AG04450 (cell line): ENCODE data around the gene UVRAG. TPM values are rescaled to one million over a fixed set of nuclear protein-coding genes. Genes with fewer than 3 reads are reported as not detected.

Experiments used
- CTCF ChIA-PET: fragments of 300-600, 350-600 bp; formaldehyde crosslinking; extraction: SDS; loops from one replicate; lab custom pipeline; 2022; ENCODE audit warnings: antibody characterized with exemption, inconsistent platforms; lab: Charles Lee
- POLR2A ChIA-PET: fragments of 350-600 bp; formaldehyde crosslinking; extraction: SDS; loops from one replicate; lab custom pipeline; 2021; ENCODE audit warnings: antibody characterized with exemption, inconsistent platforms; lab: Yijun Ruan, JAX
- DNase-seq: peaks from one replicate; pipeline ENCODE4 v3.0.0-alpha.2; 2011; ENCODE audit warnings: low read depth, low spot score
- H3K27ac ChIP-seq: one replicate; pipeline ENCODE4 v1.5.1; 2012; ENCODE audit warnings: low read depth, low read length, control low read depth
- H3K27me3 ChIP-seq: one replicate; pipeline ENCODE4 v1.6.0; 2012; ENCODE audit warnings: low read length; ENCODE audit not compliant: control insufficient read depth, insufficient read depth
- H3K4me3 ChIP-seq: 2 replicates; pipeline ENCODE4 v1.5.1; 2011; ENCODE audit warnings: mild to moderate bottlenecking, low read depth, low read length, control low read depth
- H3K9me3 ChIP-seq: 2 replicates; pipeline ENCODE4 v1.5.1; 2012; ENCODE audit warnings: low read length; ENCODE audit not compliant: control insufficient read depth, insufficient read depth
- CTCF ChIP-seq: IDR thresholded peaks from 2 replicates; pipeline ENCODE4 v1.5.1; 2011; ENCODE audit warnings: low read depth, low read length, control low read depth, inconsistent platforms
- polyA plus RNA-seq: library from polyadenylated mRNA; depleted of rRNA; stranded (reverse); fragments of >200 nt; gene quantifications from 2 replicates; pipeline ENCODE4 v1.2.3, GENCODE V29; 2011

UVRAG gene
- polyA plus RNA-seq, 1 experiment: 11.6 TPM

GRCh38 chr11:76134239-76134638 is 319.2 kb downstream of the UVRAG start:
- no peak for DNase-seq
- TF ChIP-seq CTCF: no peak
- ChIA-PET POLR2A (no interaction called here), CTCF (interaction anchor here (0.7 kb wide), 1 partner anchor 18 kb away, joined by 3 read pairs; no protein-coding TSS in a partner anchor)
- Histone ChIP-seq H3K27me3 (no peaks in the 10 kb centered on the region), H3K4me3 (no peak overlapping the region), H3K27ac (no peak overlapping the region), H3K9me3 (no peaks in the 10 kb centered on the region)

- Histone ChIP-seq H3K9me3 (no peaks in the 10 kb centered on the region), H3K27me3 (no peaks in the 10 kb centered on the region), H3K27ac (no peak overlapping the region), H3K4me3 (no peak overlapping the region)
- ChIA-PET POLR2A (no interaction called here), CTCF (interaction anchor here (0.7 to 2.9 kb wide), 2 partner anchors 16 to 17 kb away, joined by 3 to 18 read pairs; no protein-coding TSS in a partner anchor)
- no peak for DNase-seq
- TF ChIP-seq CTCF: no peak
These were observed 320.5 kb downstream of the UVRAG start for GRCh38 chr11:76135491-76135890.

- CTCF ChIA-PET: interaction anchor here (1.4 to 2.7 kb wide), 2 partner anchors 13 to 242 kb away, joined by 3 to 17 read pairs; no protein-coding TSS in a partner anchor
These were observed 324.3 kb downstream of the UVRAG start for GRCh38 chr11:76139314-76139713.

GRCh38 chr11:76140912-76141574 is 326.0 kb downstream of the UVRAG start:
- no peak for TF ChIP-seq CTCF
- H3K27ac ChIP-seq: no peak overlapping the region
- no peaks in the 10 kb centered on the region for H3K9me3 ChIP-seq
- POLR2A ChIA-PET: interaction anchor here (1.1 kb wide), 1 partner anchor 16 kb away, joined by 3 read pairs; no protein-coding TSS in a partner anchor
- CTCF ChIA-PET: interaction anchor here (1.3 to 2.7 kb wide), 2 partner anchors 11 to 244 kb away, joined by 3 to 17 read pairs; no protein-coding TSS in a partner anchor
- DNase-seq: no peak
- no peak overlapping the region for H3K4me3 ChIP-seq
- H3K27me3 ChIP-seq: no peaks in the 10 kb centered on the region

More at GRCh38 chr11:76139314-76139713, 324.3 kb downstream of the UVRAG start:
- H3K9me3 ChIP-seq: no peaks in the 10 kb centered on the region
- no peak overlapping the region for H3K4me3 ChIP-seq
- no peak for DNase-seq
- TF ChIP-seq CTCF: no peak
- no peak overlapping the region for H3K27ac ChIP-seq
- H3K27me3 ChIP-seq: no peaks in the 10 kb centered on the region
- POLR2A ChIA-PET: no interaction called here

GRCh38 chr11:76141901-76142588 is 327.0 kb downstream of the UVRAG start:
- no peak for DNase-seq
- no peaks in the 10 kb centered on the region for H3K9me3 ChIP-seq
- no peaks in the 10 kb centered on the region for H3K27me3 ChIP-seq
- TF ChIP-seq CTCF: no peak
- no peak overlapping the region for H3K4me3 ChIP-seq
- ChIA-PET CTCF (interaction anchor here (2.7 to 2.9 kb wide), 2 partner anchors 10 kb away, joined by 17 to 24 read pairs; no protein-coding TSS in a partner anchor), POLR2A (no interaction called here)
- H3K27ac ChIP-seq: no peak overlapping the region
